GM19324 (cell line): ENCODE results near the gene GJA1.
"Not testable (repeated sequence)": the region's sequence is repeated elsewhere in the genome, so short reads cannot be mapped to it uniquely, and the experiment has no call there.

Experiments used
- ATAC-seq: cut with Tn5 transposase; IDR thresholded peaks from one replicate; pipeline ENCODE4 v1.9.1; 2021; ENCODE audit warnings: mild to moderate bottlenecking, moderate library complexity; ENCODE audit not compliant: unreplicated experiment, low FRiP score

The GJA1 gene

GRCh38 chr6:121436960-121437850, 1.8 kb downstream of the GJA1 start:
- no peak for ATAC-seq

- no peak for ATAC-seq
Measured at GRCh38 chr6:121437851-121438651, 2.6 kb downstream of the GJA1 start.

- no peak for ATAC-seq
Measured at GRCh38 chr6:121438869-121439268, 3.4 kb downstream of the GJA1 start.

- ATAC-seq = no peak
Measured at GRCh38 chr6:121439475-121439874, 4.0 kb downstream of the GJA1 start.

GRCh38 chr6:121439926-121440325, 4.5 kb downstream of the GJA1 start:
- no peak for ATAC-seq

GRCh38 chr6:121441477-121441876, 6.0 kb downstream of the GJA1 start:
- ATAC-seq = no peak

- no peak for ATAC-seq
Measured at GRCh38 chr6:121442576-121442975, 7.1 kb downstream of the GJA1 start.

GRCh38 chr6:121443971-121444541, 8.6 kb downstream of the GJA1 start:
- ATAC-seq = no peak

- not testable (repeated sequence) for ATAC-seq
Measured at GRCh38 chr6:121446705-121447104, 11.3 kb downstream of the GJA1 start.

- not testable (repeated sequence) for ATAC-seq
Measured at GRCh38 chr6:121447746-121448145, 12.3 kb downstream of the GJA1 start.

GRCh38 chr6:121448528-121448927, 13.1 kb downstream of the GJA1 start:
- ATAC-seq = not testable (repeated sequence)

- ATAC-seq = no peak
Measured at GRCh38 chr6:121449331-121449730, 13.9 kb downstream of the GJA1 start.

- no peak for ATAC-seq
Measured at GRCh38 chr6:121450242-121450641, 14.8 kb downstream of the GJA1 start.

- no peak for ATAC-seq
Measured at GRCh38 chr6:121451250-121451649, 15.8 kb downstream of the GJA1 start.

- ATAC-seq = no peak
Measured at GRCh38 chr6:121453191-121453590, 17.7 kb downstream of the GJA1 start.

GRCh38 chr6:121460170-121460569, 24.7 kb downstream of the GJA1 start:
- no peak for ATAC-seq

GRCh38 chr6:121463087-121463486, 27.6 kb downstream of the GJA1 start:
- ATAC-seq = no peak

- ATAC-seq = no peak
Measured at GRCh38 chr6:121465101-121465500, 29.7 kb downstream of the GJA1 start.

GRCh38 chr6:121479486-121480098, 44.1 kb downstream of the GJA1 start:
- ATAC-seq = no peak

GRCh38 chr6:121480099-121480713, 44.8 kb downstream of the GJA1 start:
- ATAC-seq = no peak
